SU-DHL-6 (cell line): ENCODE results near the gene RPN1.

Source experiments
- EZH2phosphoT487 ChIP-seq: fragments of 200-600 bp; sonication (generic), shearing (Covaris generic); conservative IDR thresholded peaks from 2 replicates; pipeline ENCODE4 v1.6.1; 2018; ENCODE audit warnings: mild to moderate bottlenecking, antibody characterized with exemption, low read length, moderate library complexity, mixed read lengths
- TF ChIP-seq, protein P1 (sequence below): fragments of 200-600 bp; sonication (generic); IDR thresholded peaks from one replicate; pipeline ENCODE4 v1.5.1; 2017; ENCODE audit warnings: antibody characterized with exemption, mild to moderate bottlenecking, low read length, moderate library complexity; ENCODE audit not compliant: insufficient read depth, poor library complexity, severe bottlenecking

DNA sequence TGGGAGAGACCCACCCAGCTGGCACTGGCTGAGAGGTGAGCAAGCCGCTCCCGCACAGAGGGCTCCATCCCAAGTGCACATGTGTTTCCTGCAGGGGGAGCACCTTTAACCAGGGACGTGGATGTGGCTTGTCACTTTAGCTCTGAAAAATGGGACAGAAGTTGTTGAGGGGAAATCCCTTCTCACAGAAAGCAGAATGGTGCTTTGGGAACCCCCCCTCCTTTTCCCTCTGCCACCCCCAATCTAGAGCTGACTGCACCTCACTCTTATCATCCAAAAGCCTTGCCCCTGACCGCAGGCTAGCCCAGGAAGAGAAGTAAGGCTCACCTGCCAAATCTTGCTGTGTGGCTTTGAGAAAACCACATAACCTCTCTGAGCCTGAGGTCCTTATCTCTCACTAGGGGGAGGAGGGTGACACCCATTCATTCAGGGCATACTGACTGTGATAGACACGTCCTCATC, 77.9 kb downstream of the RPN1 start:
- TF ChIP-seq, protein P1, sequence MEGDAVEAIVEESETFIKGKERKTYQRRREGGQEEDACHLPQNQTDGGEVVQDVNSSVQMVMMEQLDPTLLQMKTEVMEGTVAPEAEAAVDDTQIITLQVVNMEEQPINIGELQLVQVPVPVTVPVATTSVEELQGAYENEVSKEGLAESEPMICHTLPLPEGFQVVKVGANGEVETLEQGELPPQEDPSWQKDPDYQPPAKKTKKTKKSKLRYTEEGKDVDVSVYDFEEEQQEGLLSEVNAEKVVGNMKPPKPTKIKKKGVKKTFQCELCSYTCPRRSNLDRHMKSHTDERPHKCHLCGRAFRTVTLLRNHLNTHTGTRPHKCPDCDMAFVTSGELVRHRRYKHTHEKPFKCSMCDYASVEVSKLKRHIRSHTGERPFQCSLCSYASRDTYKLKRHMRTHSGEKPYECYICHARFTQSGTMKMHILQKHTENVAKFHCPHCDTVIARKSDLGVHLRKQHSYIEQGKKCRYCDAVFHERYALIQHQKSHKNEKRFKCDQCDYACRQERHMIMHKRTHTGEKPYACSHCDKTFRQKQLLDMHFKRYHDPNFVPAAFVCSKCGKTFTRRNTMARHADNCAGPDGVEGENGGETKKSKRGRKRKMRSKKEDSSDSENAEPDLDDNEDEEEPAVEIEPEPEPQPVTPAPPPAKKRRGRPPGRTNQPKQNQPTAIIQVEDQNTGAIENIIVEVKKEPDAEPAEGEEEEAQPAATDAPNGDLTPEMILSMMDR: peak; percentile 11
- TF ChIP-seq EZH2phosphoT487: no peak
